ENCODE measurements around the gene PNPLA6.
"Not testable (repeated sequence)": the region's sequence is repeated elsewhere in the genome, so short reads cannot be mapped to it uniquely, and the experiment has no call there.

The PNPLA6 gene

GRCh38 chr19:7533925-7534480 lies 1.5 kb upstream of the PNPLA6 start:
- DNase-seq (ENCODE audit: low read depth) = no peak

- peak; percentile 51 for DNase-seq (ENCODE audit: low read depth)
These were observed 928 bp upstream of the PNPLA6 start for GRCh38 chr19:7534531-7535046.

- DNase-seq (ENCODE audit: low read depth) = no peak
These were observed 630 bp downstream of the PNPLA6 start for GRCh38 chr19:7535998-7536695.

DNA sequence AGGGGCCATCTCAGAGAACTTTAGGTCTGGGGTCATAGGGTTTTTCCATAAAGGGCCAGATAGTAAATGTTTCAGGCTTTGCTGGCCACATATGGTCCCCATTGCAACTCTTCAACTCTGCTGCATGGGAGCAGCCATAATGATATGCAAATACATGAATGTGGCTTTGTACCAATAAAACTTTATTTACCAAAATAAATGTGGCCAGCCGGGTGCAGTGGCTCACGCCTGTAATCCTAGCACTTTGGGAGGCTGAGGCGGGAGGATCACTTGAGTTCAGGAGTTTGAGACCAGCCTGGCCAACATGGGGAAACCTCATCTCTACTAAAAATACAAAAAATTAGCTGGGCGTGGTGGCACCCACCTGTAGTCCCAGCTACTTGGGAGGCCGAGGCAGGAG lies 3.5 kb downstream of the PNPLA6 start:
- not testable (repeated sequence) for DNase-seq (ENCODE audit: low read depth)

DNA sequence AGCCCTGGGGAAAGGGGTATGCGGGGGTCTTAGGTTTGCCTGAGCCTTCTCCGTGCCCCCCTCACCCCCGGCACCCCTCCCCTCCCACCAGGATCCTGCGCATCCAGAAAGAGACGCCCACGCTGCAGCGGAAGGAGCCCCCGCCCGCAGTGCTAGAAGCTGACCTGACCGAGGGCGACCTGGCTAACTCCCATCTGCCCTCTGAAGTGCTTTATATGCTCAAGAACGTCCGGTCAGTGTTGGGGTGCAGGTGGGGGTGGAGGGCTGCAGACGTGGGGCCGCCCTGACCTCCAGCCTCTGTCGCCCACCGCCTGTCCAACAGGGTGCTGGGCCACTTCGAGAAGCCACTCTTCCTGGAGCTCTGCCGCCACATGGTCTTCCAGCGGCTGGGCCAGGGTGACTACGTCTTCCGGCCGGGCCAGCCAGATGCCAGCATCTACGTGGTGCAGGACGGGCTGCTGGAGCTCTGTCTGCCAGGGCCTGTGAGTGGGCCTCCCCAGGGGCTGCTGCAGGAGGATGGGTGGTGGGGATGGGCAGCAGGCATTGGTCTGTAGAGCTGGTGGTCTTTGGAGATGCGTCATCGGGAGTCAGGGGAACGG lies 4.4 kb downstream of the PNPLA6 start:
- no peak for DNase-seq (ENCODE audit: low read depth)

DNA sequence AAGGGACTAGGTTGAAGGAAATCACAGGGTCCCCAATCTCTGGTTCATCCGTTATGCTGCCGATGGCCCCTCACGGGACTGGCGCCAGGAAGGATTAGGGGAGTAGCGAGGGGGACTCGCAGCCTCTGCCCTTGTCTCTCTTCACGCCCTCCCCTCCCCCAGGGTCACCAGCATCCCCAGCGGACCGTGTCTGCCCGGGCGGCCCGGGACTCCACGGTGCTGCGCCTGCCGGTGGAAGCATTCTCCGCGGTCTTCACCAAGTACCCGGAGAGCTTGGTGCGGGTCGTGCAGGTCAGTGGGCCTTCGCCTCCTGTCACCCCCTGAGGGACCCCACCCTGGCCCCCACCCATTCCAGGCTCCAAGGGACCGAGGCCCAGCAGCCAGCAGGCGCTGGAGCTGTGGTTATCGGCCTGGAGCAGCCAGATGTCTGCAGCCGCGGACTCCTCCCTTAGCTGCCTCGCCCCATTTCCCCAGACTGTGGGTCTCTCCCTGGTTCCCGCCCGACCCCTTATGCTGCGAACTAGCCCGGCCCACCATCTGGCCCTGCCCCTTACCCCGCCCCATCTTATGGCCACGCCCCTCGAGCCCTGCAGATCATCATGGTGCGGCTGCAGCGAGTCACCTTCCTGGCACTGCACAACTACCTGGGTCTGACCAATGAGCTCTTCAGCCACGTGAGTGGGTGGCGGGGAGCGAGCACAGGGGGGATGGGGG lies 5.4 kb downstream of the PNPLA6 start:
- DNase-seq (ENCODE audit: low read depth) = no peak

DNA sequence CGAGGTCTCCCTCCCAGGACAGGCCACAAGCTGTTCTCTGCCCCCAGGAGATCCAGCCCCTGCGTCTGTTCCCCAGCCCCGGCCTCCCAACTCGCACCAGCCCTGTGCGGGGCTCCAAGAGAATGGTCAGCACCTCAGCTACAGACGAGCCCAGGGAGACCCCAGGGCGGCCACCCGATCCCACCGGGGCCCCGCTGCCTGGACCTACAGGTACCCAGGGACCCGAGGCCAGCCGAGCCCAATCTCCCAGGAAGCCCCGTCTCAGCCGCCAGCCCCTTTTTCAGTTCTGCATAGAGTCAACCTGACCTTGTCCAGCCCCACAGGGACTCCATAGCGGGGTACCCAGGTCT lies 5.9 kb downstream of the PNPLA6 start:
- DNase-seq (ENCODE audit: low read depth) = no peak

DNA sequence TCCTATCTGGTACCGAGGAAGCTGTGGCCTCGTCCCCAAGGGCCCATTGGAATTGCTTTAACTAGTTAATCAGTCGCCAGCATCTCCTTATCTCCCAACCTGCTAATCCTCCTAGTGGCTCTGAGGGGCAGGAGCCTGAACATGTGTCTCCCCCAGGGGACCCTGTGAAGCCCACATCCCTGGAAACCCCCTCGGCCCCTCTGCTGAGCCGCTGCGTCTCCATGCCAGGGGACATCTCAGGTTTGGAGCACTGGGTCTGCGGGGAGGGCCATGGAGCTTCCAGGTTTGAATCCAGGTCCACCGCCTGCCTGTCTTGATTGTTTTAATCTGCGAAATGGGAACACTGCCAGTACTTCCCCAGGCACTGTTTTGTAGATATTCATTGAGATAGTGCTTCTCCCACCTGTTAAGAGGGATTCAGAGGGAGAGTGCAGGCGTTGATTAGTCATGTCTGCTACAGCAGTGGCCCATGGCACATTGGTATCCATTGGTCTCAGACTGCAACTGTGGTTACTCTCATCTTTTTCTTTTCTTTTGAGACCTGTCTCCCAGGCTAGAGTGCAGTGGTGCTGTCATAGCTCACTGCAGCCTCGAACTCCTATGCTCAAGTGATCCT lies 6.4 kb downstream of the PNPLA6 start:
- no peak for DNase-seq (ENCODE audit: low read depth)

- no peak for DNase-seq (ENCODE audit: low read depth)
These were observed 7.2 kb downstream of the PNPLA6 start for GRCh38 chr19:7542556-7543348.

- DNase-seq (ENCODE audit: low read depth) = no peak
These were observed 9.1 kb downstream of the PNPLA6 start for GRCh38 chr19:7544626-7545025.

GRCh38 chr19:7545300-7545699 lies 9.8 kb downstream of the PNPLA6 start:
- no peak for DNase-seq (ENCODE audit: low read depth)

- no peak for DNase-seq (ENCODE audit: low read depth)
These were observed 10.4 kb downstream of the PNPLA6 start for GRCh38 chr19:7545904-7546303.

DNA sequence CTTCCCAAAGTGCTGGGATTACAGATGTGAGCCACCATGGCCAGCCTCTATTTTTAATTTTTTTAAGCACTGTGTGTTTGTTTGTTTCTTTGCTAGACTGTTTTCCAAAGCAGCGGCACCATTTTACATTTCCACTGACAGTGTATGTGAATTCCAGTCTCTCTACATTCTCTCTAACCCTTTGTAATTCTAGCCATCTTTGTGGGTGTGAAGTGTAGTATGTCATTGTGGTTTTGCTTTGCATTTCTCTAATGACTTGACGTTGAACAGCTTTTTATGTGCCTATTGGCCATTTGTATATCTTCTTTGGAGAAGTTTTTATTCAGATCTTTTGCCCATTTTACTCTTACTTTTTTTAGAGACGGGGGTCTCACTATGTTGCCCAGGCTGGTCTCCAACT lies 11.6 kb downstream of the PNPLA6 start:
- no peak for DNase-seq (ENCODE audit: low read depth)

GRCh38 chr19:7549429-7550148 lies 14.1 kb downstream of the PNPLA6 start:
- DNase-seq (ENCODE audit: low read depth) = no peak

GRCh38 chr19:7550169-7550770 lies 14.8 kb downstream of the PNPLA6 start:
- DNase-seq (ENCODE audit: low read depth) = no peak

- no peak for DNase-seq (ENCODE audit: low read depth)
These were observed 15.7 kb downstream of the PNPLA6 start for GRCh38 chr19:7550987-7551761.

GRCh38 chr19:7552781-7553180 lies 17.3 kb downstream of the PNPLA6 start:
- no peak for DNase-seq (ENCODE audit: low read depth)

DNA sequence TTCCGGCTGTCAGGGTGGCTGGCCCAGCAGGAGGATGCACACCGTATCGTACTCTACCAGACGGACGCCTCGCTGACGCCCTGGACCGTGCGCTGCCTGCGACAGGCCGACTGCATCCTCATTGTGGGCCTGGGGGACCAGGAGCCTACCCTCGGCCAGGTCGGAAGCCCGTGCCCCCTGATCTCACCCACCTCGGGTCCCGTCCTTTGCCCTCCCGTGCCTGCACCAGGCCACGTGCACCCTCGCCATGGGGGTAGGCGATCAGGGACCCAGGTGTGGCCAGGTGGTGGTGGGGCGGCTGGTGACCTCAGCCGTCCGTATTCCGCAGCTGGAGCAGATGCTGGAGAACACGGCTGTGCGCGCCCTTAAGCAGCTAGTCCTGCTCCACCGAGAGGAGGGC lies 19.0 kb downstream of the PNPLA6 start:
- no peak for DNase-seq (ENCODE audit: low read depth)

- no peak for DNase-seq (ENCODE audit: low read depth)
These were observed 19.7 kb downstream of the PNPLA6 start for GRCh38 chr19:7554990-7555864.
